HEK293 (cell line): ENCODE results near the gene SLC25A24.

Source experiments
- CTCF ChIP-seq: fragments of 450-650 bp; formaldehyde crosslinking; IDR thresholded peaks from 2 replicates; pipeline ENCODE4 v1.5.1; 2016; ENCODE audit warnings: missing biosample characterization, missing genetic modification characterization
- ZBTB11 ChIP-seq: fragments of 450-650 bp; formaldehyde crosslinking; conservative IDR thresholded peaks from 2 replicates; pipeline ENCODE4 v1.5.1; 2016; ENCODE audit warnings: low read depth, missing biosample characterization, missing genetic modification characterization
- ZFP3 ChIP-seq: fragments of 450-650 bp; formaldehyde crosslinking; IDR thresholded peaks from 2 replicates; pipeline ENCODE4 v1.5.1; 2016; ENCODE audit warnings: low read depth, missing biosample characterization, missing genetic modification characterization
- ZNF114 ChIP-seq: fragments of 450-650 bp; formaldehyde crosslinking; IDR thresholded peaks from 2 replicates; pipeline ENCODE4 v1.5.0; 2017; ENCODE audit warnings: missing biosample characterization, missing genetic modification characterization
- ZNF121 ChIP-seq: fragments of 450-650 bp; formaldehyde crosslinking; IDR thresholded peaks from 2 replicates; pipeline ENCODE4 v1.5.1; 2016; ENCODE audit warnings: missing biosample characterization, missing genetic modification characterization
- ZNF394 ChIP-seq: fragments of 450-650 bp; formaldehyde crosslinking; IDR thresholded peaks from 2 replicates; pipeline ENCODE4 v1.5.1; 2016; ENCODE audit warnings: missing biosample characterization, missing genetic modification characterization, mild to moderate bottlenecking, moderate library complexity, borderline replicate concordance
- TF ChIP-seq, protein P1 (sequence below): fragments of 450-650 bp; formaldehyde crosslinking; IDR thresholded peaks from 2 replicates; pipeline ENCODE4 v1.5.1; 2016; ENCODE audit warnings: missing biosample characterization, missing genetic modification characterization
- TF ChIP-seq, protein P2 (sequence below): fragments of 450-650 bp; formaldehyde crosslinking; IDR thresholded peaks from 2 replicates; pipeline ENCODE4 v1.5.1; 2016; ENCODE audit warnings: missing biosample characterization, missing genetic modification characterization
- TF ChIP-seq, protein P3 (sequence below): fragments of 450-650 bp; formaldehyde crosslinking; IDR thresholded peaks from 2 replicates; pipeline ENCODE4; 2016; ENCODE audit warnings: missing biosample characterization, missing genetic modification characterization

- no peak for TF ChIP-seq ZNF394 (tag by site-specific recombination)
- no peak for TF ChIP-seq ZFP3
- TF ChIP-seq CTCF (tag by site-specific recombination): no peak
- TF ChIP-seq, protein P1, sequence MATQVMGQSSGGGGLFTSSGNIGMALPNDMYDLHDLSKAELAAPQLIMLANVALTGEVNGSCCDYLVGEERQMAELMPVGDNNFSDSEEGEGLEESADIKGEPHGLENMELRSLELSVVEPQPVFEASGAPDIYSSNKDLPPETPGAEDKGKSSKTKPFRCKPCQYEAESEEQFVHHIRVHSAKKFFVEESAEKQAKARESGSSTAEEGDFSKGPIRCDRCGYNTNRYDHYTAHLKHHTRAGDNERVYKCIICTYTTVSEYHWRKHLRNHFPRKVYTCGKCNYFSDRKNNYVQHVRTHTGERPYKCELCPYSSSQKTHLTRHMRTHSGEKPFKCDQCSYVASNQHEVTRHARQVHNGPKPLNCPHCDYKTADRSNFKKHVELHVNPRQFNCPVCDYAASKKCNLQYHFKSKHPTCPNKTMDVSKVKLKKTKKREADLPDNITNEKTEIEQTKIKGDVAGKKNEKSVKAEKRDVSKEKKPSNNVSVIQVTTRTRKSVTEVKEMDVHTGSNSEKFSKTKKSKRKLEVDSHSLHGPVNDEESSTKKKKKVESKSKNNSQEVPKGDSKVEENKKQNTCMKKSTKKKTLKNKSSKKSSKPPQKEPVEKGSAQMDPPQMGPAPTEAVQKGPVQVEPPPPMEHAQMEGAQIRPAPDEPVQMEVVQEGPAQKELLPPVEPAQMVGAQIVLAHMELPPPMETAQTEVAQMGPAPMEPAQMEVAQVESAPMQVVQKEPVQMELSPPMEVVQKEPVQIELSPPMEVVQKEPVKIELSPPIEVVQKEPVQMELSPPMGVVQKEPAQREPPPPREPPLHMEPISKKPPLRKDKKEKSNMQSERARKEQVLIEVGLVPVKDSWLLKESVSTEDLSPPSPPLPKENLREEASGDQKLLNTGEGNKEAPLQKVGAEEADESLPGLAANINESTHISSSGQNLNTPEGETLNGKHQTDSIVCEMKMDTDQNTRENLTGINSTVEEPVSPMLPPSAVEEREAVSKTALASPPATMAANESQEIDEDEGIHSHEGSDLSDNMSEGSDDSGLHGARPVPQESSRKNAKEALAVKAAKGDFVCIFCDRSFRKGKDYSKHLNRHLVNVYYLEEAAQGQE (tag by site-specific recombination): no peak
- no peak for TF ChIP-seq ZNF114
- TF ChIP-seq ZBTB11 (tag by site-specific recombination): no peak
- no peak for TF ChIP-seq ZNF121 (tag by site-specific recombination)
- TF ChIP-seq, protein P2, sequence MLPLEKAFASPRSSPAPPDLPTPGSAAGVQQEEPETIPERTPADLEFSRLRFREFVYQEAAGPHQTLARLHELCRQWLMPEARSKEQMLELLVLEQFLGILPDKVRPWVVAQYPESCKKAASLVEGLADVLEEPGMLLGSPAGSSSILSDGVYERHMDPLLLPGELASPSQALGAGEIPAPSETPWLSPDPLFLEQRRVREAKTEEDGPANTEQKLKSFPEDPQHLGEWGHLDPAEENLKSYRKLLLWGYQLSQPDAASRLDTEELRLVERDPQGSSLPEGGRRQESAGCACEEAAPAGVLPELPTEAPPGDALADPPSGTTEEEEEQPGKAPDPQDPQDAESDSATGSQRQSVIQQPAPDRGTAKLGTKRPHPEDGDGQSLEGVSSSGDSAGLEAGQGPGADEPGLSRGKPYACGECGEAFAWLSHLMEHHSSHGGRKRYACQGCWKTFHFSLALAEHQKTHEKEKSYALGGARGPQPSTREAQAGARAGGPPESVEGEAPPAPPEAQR (tag by site-specific recombination): no peak
- TF ChIP-seq, protein P3, sequence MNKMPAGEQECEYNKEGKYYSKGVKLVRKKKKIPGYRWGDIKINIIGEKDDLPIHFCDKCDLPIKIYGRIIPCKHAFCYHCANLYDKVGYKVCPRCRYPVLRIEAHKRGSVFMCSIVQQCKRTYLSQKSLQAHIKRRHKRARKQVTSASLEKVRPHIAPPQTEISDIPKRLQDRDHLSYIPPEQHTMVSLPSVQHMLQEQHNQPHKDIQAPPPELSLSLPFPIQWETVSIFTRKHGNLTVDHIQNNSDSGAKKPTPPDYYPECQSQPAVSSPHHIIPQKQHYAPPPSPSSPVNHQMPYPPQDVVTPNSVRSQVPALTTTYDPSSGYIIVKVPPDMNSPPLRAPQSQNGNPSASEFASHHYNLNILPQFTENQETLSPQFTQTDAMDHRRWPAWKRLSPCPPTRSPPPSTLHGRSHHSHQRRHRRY: no peak
Observed at GRCh38 chr1:108149796-108150467, 50.2 kb downstream of the SLC25A24 start.
